ENCODE data around the gene DOCK11.

The DOCK11 gene

DNA sequence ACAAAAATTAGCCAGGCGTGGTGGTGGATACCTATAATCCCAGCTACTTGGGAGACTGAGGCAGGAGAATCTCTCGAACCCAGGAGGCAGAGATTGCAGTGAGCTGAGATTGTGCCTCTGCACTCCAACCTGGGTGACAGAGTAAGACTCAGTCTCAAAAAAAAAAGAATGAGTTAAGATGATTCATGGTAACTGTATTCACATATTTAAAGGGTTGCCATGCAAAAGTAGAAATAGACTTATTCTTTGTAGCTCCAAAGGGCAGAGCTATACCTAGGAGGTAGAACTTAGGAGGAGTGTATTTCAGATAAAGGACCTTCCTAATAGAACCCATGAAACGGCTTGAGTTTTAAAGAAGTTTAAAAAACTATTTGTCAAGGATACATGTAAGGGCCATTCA, 127.4 kb downstream of the DOCK11 start:
- DNase-seq (ENCODE audit: extremely low read depth in 1 of 2, low read depth in 1 of 2) = no peak

DNA sequence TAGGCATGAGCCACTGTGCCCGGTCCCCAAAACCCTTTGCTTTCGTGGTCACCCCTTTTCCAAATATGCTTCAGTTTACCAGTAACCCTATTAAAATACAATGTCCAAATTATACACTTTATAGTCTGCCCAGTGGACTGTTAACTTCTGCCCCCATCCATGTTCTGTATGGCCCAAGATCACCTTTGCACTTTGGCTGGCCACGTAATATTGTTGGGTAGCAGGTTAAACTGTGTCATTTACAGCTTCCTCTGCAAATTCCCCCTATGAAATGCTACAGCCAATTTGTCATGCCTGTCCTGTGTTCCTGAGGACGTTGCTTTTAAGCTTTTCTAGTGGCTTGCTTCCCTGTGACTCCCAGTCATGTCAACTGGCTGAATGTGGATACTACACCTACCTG, 130.7 kb downstream of the DOCK11 start:
- DNase-seq (ENCODE audit: extremely low read depth in 1 of 2, low read depth in 1 of 2) = no peak

DNA sequence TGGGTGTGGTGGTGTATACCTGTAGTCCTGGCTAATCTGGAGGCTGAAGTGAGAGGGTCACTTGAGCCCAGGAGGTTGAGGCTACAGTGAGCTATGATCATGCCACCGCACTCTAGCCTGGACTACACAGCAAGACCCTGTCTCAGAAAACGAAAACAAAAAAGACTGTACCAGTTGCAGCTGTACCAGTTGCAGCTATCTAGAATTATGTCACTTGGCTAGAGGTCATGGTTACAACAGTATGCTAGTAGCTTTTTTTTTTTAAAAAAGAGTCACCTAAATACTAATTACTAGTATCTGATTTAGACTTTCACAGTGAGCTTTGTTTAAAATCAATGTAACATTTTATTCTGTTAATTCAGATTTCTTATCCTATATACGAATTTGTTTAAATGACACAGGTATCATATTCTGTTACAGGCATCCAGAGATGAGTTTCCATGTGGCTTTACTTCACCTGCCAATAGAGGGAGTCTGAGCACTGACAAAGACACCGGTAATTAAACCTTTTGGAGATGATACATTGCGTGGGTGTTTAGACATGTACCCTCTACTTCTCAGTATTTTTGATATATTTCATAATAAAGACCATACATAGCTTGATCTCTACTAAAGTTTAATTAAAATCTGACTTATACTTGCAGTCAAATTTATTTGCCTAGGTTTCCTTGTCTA, 131.6 kb downstream of the DOCK11 start:
- DNase-seq (ENCODE audit: extremely low read depth in 1 of 2, low read depth in 1 of 2) = no peak

DNA sequence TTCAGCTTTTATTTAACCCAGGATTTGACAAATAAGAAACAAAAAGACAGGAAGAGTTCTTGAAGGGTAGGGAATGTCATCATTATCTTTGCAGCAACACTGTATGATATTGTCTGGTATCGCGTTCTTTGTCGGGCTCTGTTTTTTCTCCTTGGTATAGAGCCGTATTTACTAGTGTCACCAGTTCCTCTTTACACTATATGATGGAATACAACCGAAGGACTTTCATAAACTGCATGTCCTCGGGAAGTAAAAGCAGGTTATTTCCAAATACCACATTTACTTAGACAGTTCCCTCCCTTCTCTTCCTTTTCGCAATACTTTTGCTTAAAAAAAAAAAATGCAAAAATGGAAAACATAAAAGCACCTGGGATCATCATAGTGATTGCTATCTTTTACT, 135.2 kb downstream of the DOCK11 start:
- no peak for DNase-seq (ENCODE audit: extremely low read depth in 1 of 2, low read depth in 1 of 2)

DNA sequence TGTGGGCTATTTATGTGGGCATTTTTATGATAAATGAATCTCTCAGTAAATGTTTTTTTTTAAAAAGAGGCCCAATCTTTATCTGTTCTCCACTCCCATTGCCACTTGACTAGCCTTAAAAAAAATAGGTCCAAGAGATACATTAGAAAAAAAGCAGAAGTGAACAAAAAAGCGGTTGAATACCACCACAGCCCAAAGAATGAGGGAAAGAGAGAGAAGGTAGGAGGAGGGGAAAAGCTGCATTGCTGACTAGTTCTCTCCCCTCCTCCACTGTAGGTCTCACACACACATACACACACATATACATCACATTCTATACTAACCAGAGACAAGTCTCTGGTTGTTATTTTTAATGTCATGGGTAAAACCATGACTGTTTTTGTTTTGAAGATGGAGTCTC, 136.0 kb downstream of the DOCK11 start:
- DNase-seq (ENCODE audit: extremely low read depth in 1 of 2, low read depth in 1 of 2) = no peak

DNA sequence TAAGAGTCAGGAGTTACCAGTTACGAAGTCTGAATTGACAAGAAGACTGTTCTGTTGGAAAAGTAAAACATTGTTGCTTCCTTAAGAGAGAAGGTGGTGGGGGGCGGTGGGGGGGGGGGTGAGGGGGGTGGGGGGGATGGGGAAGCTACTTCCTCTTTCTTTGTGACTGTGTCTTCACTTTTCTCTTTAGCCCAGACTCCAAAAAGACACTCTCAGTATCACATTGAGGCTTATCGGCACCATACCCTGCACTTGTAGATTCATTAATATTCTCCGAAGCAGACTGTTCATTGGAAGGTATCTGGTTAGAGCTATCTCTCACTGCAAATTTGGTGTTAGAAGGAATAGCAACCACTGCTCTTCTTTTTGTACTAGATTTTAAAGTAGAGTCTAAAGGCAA, 137.2 kb downstream of the DOCK11 start:
- DNase-seq (ENCODE audit: extremely low read depth in 1 of 2, low read depth in 1 of 2) = no peak

DNA sequence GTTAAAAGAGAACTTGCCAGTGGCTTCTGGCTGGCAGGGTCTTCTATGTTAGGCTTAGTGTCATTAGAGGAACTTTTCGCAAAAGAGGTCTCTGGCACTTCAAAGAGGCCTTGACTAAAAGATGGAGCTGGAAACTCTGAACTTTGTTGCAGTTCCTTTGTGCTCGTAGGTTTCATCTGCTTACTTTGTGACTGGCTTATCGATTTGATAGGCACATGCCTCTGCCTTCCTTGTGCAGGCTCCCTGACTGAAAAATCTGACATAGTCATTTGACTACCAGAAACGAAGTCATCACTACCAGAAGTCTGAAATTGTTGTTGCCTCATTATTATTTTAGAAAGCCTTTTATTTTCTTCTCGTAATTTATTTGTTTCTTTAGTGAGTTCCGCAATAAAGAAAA, 137.9 kb downstream of the DOCK11 start:
- DNase-seq (ENCODE audit: extremely low read depth in 1 of 2, low read depth in 1 of 2) = no peak

DNA sequence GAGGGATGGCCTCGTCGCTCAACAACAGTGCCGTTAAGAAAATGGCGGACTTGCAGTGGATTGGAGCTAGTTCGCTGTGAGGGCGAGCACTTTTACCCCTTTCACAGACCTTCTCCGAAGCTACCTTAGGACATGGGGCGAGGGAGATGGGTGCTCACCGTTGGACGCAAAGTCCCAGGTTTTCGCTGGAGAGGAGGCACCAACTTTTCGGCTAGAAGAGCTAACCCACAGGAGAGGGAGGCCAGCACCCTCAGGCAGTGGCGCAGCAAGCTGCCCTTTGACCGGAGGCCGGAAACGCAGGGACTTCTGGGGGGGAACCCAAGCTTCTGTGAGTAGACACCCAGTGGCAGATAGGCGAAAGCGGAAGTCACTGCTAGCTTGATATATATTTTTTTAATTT, 138.7 kb downstream of the DOCK11 start:
- no peak for DNase-seq (ENCODE audit: extremely low read depth in 1 of 2, low read depth in 1 of 2)

DNA sequence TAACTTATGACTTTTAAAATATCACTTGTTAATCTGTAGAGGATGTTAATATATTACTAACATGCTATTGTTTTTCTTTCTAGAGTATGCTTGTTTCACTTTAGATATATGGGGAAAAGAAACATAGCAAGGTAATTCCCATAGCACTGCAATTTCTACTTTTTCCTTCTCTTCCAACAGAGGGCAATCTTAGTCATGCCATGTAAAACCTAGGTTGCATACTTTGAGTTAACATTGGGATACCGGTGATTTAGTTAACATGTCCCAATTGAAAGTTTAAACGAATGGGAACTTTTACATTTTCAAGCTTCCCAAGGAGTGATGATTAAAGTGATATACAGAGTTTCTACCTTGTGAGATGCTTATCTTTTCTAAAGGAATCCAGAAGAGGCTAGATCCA, 142.4 kb downstream of the DOCK11 start:
- no peak for DNase-seq (ENCODE audit: extremely low read depth in 1 of 2, low read depth in 1 of 2)

DNA sequence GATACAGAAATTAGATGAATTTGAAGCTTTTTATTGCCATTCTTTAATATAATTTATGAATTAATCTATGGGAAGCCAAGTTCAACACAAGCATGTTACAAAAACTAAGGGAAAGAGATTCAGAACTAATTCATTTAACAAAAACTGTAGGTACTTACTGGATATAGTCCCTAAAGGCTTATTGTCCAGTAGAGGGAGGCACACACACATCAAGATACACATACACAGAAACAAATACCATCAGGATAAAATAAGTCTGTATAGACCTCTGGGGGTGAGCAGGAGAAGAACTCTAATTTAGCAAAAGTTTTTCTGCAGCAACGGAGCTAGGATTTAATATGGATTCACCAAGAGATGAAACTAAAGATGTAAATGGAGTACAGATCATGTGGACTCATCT, 148.8 kb downstream of the DOCK11 start:
- no peak for DNase-seq (ENCODE audit: extremely low read depth in 1 of 2, low read depth in 1 of 2)

DNA sequence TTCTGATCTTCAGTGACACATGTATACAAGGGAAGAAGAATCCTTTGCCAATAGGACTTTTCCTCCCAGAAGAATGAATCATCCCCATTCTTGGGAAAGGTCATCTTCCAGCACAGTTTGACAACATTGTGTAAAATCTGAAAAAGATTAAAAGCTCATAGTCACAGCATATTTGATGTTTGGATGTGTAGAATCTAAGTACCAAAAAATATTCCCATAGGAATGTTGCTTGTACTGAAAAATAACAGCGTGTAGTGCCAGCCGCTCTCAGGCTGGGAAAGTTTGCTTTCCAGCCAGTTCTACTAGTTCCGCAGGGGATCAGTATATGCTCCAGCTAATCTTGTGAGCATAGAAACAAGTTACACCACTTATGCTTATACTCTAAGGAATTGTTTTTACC, 157.1 kb downstream of the DOCK11 start:
- no peak for DNase-seq (ENCODE audit: extremely low read depth in 1 of 2, low read depth in 1 of 2)

DNA sequence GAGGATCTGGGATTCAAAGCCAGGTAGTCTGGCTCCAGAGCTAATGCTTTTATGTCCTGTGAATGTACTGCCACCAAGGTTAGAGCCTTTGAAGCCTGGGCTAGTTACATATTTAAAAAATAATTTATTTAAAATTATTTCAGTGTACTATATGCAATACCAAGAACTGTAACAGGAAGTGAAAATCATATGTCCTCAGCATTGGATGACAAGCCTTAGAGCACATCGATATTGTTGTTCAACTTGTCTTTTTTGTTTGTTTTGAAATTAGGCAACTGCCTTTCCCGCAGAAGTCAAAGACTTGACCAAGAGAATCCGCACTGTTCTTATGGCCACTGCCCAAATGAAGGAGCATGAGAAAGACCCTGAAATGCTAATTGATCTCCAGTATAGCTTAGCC, 158.7 kb downstream of the DOCK11 start:
- no peak for DNase-seq (ENCODE audit: extremely low read depth in 1 of 2, low read depth in 1 of 2)

DNA sequence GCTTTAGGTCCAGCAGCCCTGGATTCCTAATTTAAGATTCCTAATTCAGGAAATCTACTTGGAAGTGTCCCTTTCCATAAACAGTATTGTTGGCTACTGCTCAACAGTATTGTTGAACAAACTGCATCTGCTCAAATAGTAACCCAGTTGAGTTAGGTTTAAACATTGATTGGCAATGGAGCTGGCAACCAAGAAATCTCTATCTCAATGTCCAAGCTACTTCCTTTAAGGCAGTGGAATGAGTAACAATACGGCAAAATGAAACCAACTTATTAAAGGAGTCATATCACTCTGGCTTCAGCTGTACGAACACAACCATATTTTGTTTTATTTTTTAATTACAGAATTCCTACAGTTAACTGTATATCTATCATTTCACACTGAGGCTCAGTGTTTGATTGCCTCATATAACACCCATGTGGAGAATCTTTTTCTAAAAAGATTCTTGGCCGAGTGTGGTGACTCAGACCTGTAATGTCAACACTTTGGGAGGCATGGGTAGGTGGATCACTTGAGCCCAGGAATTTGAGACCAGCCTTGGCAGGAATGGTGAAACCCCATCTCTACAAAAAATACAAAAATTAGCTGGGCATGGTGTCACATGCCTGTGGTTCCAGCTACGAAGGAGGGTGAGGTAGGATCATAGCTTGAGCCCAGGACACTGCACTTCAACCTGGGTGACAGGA, 160.1 kb downstream of the DOCK11 start:
- DNase-seq (ENCODE audit: extremely low read depth in 1 of 2, low read depth in 1 of 2) = no peak

DNA sequence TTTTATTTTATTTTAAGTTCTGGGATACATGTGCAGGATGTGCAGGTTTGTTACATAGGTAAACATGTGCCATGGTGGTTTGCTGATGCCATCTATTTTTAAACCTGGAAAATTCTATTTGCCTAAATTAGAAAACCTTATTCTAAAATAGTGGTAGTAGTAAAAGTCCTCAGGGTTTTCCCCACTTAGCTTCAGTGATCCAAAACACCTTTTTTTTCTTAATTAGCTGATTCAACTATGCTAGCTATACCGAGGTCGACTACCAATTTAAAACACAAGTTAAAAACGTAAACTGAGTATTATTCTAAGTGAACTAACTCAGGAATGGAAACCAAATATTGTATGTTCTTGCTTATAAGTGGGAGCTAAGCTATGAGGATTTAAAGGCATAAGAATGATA, 161.8 kb downstream of the DOCK11 start:
- no peak for DNase-seq (ENCODE audit: extremely low read depth in 1 of 2, low read depth in 1 of 2)

DNA sequence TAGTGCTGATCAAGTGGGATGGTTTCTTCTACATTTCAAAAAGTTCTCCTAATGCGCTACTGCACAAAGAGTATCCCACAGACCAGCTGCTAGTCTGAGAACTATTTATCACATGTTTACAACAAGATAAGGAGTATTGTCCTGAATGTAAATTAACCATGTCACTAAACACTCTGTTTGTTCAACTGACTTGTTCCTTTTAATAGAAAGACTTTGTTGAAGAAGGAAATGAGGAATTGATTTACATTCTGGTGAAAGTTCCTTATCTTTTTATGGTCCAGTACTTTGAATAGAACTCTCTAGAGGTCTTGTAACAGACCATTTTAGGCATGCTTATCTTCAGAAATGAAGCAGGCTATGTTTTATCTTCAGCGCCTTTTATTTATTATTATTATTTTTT, 164.5 kb downstream of the DOCK11 start:
- no peak for DNase-seq (ENCODE audit: extremely low read depth in 1 of 2, low read depth in 1 of 2)

DNA sequence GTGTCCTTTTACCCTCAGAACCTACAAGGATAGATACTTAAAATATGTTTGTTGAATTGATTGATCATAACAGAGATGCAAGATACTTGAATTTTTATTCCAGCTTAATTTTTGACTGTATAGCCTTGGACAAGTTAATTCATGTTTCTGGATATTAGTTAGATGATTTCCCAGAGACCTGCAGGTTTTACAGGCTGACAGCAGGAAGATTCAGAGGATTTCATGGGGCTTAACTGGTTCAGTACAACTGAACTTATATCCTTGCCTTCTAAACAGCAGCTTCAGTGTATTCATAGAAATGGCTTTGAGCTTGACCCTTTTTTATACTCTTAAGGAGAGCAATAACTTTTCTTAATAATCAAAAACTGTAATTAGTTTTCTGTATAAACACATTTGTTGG, 169.6 kb downstream of the DOCK11 start:
- no peak for DNase-seq (ENCODE audit: extremely low read depth in 1 of 2, low read depth in 1 of 2)

DNA sequence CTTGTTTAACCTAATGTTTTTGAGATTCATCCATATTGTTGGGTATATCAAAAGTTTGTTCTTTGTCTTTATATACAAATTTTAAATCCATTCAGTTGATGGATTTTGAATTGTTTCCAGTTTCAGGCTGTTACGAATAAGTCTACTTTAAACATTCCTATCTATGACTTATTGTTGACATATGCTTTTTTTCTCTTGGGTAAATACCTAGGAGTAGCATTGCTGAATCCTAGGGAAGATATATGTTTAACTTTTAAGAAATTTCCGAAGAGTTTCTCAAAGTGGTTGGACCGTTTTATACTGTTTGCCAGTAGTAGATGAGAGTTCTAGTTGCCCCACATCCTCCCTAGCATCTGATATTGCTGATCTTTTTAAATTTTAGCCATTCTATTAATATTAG, 170.9 kb downstream of the DOCK11 start:
- no peak for DNase-seq (ENCODE audit: extremely low read depth in 1 of 2, low read depth in 1 of 2)

DNA sequence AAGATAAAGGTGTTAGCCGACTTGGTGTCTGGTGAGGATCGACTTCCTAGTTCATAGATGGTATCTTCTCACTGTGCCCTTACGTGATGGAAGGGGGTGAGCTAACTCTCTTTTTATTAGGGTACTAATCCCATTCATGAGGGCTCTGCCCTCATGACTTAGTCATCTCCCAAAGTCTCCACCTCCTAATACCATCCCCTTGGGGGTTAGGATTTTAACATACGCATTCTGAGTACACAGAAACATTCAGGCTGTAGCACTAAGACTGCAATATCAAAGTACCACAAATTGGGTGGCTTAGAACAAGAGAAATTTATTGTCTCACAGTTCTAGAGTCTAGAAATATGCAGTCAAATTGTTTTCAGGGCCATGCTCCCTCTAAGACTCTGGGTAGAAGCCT, 173.8 kb downstream of the DOCK11 start:
- no peak for DNase-seq (ENCODE audit: extremely low read depth in 1 of 2, low read depth in 1 of 2)

DNA sequence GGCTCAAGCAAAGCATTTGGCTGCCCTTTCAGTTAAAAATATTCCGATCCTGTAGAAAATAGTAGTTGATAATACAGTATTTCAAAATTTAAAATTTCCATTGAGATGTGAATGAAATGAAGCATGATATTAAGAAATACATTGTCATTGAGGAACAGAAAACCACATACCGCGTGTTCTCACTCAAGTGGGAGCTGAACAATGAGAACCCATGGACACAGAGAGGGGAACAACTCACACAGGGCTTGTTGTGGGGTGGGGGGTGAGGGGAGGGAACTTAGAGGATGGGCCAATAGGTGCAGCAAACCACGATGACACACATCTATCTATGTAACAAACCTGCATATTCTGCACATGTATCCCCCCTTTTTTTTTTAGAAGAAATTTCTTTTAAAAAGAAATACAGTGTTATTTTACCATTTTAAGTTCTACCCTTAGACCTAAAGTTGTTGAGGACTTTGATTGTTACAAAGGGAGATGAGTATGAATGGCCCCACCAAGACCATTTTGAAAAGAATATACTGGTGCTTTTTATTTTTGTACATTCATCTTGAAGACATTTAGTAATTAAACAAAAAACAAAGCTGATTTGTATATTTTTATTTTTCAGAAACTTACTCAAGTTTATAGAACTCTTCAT, 179.8 kb downstream of the DOCK11 start:
- DNase-seq (ENCODE audit: extremely low read depth in 1 of 2, low read depth in 1 of 2) = no peak

DNA sequence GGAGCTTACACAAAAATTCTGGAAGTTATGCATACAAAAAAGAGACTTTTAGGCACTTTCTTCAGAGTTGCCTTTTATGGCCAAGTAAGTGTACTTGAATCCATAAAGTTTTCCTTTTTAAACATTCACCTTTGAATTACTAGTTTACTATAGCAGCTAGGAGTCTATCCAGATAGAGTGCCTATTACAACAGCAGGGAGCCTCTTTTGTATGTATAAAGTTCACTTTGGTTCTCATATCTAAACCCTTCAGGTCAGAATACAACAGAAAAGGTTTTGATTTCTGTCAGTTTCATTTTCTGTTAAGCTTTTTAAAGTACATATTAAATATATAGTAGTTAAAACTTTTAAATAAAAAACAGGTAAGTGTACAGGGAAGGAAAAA, 180.3 kb downstream of the DOCK11 start:
- DNase-seq (ENCODE audit: extremely low read depth in 1 of 2, low read depth in 1 of 2) = no peak

DNA sequence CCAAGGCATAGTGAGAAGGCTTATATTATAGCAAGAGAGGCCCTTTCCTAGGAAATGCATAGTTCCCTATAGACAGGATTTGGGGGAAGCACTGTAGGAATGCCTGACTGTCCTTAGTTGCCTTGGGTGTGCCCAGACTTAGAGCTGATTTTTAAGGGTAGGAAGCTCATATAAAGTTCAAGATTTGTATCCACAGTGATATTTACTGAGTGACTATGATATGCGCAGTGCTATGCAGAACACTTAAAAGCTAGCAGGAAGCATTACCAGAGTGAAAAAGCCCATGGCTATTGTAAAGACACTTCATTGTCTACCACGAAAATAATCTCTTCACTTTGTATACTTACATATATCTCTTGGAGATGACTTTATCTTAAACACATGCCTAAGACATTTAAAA, 181.7 kb downstream of the DOCK11 start:
- DNase-seq (ENCODE audit: extremely low read depth in 1 of 2, low read depth in 1 of 2) = no peak

DNA sequence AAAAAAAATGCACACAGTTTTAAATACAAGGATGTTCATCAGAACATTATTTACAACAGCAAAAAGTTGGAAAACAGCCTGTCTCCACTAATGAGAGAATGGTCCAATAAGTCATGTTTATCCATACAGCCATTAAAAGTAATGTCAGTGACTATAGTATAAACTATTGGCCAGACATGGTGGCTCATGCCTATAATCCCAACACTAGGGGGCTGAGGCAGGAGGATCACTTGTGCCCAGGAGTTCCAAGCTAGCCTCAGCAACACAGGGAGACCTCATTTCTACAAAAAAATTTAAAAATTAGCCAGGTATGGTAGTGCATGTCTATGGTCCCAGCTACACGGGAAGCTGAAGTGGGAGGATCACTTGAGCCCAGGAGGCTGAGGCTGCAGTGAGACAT, 183.7 kb downstream of the DOCK11 start:
- no peak for DNase-seq (ENCODE audit: extremely low read depth in 1 of 2, low read depth in 1 of 2)

Data from stimulated activated CD8-positive, alpha-beta memory T cell treated with anti-CD3 and anti-CD28 coated beads, Interleukin-7, amount 100 ng/mL, for 48 hours (primary cell).